Measurements from ENCODE around the gene SLC9A3.

The SLC9A3 gene

DNA sequence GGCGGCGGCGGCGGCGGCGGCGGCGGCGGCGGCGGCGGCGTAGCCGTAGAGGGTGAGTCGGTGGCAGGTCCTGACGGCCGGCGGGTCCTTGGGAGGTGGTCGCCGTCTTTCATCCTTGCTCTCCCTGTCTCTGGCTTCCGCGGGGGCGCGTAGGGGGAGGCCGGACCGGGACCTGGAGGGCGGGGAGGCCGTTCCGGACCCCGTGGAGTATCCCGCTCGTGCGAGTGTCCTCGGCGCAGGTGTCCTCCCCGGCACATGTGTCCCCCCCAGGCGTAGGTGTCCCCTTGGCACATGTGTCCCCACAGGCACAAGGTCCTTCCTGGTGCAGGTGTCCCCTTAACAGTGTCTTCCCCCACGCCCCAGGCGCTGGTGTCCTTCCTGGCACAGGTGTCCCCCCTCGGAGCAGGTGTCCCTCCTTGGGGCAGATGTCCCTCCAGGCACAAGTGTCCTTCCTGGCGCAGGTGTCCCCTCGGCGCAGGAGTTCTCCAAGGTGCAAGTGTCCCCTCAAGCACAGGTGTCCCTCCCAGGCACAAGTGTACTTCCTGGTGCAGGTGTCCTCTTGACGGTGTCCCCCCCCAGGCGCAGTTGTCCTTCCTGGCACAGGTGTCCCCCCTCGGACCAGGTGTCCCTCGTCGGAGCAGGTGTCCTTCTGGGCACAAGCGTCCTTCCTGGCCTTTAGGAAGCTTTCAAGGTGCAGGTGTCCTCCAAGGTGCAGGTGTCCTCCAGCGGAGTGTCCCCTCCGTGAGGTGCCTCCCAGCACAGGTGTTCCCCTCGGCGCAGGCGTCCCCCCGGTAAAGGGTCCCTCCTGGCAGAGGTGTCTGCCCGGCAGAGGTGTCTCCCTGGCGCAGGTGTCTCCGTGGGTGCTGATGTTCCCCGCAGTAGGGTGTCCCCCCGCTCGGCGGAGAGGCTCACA is 80.8 kb downstream of the SLC9A3 start:
- TF ChIP-seq ZFX (IDR thresholded peaks at IDR 0.05; ENCODE audit: borderline replicate concordance), result no peak
- TF ChIP-seq, protein P1, sequence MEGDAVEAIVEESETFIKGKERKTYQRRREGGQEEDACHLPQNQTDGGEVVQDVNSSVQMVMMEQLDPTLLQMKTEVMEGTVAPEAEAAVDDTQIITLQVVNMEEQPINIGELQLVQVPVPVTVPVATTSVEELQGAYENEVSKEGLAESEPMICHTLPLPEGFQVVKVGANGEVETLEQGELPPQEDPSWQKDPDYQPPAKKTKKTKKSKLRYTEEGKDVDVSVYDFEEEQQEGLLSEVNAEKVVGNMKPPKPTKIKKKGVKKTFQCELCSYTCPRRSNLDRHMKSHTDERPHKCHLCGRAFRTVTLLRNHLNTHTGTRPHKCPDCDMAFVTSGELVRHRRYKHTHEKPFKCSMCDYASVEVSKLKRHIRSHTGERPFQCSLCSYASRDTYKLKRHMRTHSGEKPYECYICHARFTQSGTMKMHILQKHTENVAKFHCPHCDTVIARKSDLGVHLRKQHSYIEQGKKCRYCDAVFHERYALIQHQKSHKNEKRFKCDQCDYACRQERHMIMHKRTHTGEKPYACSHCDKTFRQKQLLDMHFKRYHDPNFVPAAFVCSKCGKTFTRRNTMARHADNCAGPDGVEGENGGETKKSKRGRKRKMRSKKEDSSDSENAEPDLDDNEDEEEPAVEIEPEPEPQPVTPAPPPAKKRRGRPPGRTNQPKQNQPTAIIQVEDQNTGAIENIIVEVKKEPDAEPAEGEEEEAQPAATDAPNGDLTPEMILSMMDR (IDR thresholded peaks at IDR 0.05), result no peak

GRCh38 chr5:442335-443238 is 81.7 kb downstream of the SLC9A3 start, which contains the start of gene EXOC3:
EXOC3 (plus strand) TSS chr5:443176; CDS start chr5:446206, 3,030 bp downstream.
- TF ChIP-seq ZFX (IDR thresholded peaks at IDR 0.05; ENCODE audit: borderline replicate concordance), result no peak
- TF ChIP-seq, protein P1 (IDR thresholded peaks at IDR 0.05), result no peak
- H3K27ac ChIP-seq, result peak within 1 kb of the TSS; percentile 60

More for the DNA sequence above, 80.8 kb downstream of the SLC9A3 start:
- peak overlapping the region; percentile 60; the same call in 1 of the 2 replicates for H3K27ac ChIP-seq

GRCh38 chr5:441996-442334 is 82.3 kb downstream of the SLC9A3 start:
- H3K27ac ChIP-seq, result no peak overlapping the region
- no peak for TF ChIP-seq ZFX (IDR thresholded peaks at IDR 0.05; ENCODE audit: borderline replicate concordance)
- TF ChIP-seq, protein P1 (IDR thresholded peaks at IDR 0.05), result no peak

DNA sequence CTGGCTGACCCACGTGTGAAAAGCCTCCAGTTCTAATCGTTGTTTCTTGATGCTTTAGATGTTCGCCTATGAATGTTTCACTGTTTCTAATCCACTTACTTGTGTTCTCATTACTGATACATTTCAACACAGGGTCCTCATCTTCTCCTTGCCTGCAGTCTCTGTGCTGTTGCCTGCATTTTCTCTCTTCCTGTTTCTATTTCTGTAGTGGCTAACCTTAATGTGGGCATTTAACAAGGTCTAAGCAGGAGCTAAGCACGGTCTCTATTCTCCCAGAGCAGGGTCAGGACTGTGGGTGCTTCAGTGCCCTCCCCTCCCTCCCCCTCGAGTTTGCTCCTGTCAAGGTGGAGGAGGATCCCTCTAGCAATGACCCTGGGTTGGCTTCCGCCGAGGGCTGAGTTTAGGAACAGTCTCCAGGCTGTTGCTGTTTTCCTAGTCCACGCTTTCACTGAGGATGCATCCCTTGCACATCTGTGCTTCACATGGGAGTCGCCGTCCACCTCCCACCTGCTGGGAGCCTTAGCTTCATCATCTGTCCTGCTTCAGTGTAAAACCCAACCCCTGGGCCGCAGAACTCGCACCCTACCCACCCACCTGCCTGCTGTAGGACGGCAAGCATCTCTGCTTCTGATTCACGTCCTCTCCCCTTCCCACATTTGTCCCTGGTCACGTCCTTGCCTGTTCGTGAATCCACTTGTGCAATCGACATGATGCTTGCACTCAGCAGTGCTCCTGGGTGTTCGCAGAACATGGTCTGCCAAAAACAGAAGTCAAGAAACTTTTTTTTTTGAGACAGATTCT is 83.6 kb downstream of the SLC9A3 start:
- H3K27ac ChIP-seq, result no peak overlapping the region
- TF ChIP-seq ZFX (IDR thresholded peaks at IDR 0.05; ENCODE audit: borderline replicate concordance), result no peak
- TF ChIP-seq, protein P1 (IDR thresholded peaks at IDR 0.05), result no peak

DNA sequence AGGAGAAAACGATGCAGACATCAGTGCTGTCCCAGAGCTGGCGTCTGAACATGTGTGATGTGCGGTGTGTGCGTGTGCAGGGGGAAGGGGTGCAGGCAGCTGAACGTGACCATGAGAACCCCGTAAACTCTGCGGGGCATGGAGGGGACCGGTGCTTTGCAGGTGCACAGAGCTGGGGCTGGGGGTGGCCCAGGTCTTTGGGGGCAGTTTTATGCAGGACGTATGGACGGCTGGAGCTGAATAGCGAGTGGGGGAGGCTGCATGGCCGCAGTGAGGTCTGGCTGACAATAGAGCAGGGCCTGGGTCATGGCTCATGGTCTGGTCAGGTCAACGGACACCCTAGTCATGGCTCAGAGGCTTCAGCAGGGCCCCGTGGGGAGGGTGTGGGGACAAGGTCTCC is 84.6 kb downstream of the SLC9A3 start:
- no peak overlapping the region for H3K27ac ChIP-seq
- TF ChIP-seq ZFX (IDR thresholded peaks at IDR 0.05; ENCODE audit: borderline replicate concordance), result no peak
- TF ChIP-seq, protein P1 (IDR thresholded peaks at IDR 0.05), result no peak

DNA sequence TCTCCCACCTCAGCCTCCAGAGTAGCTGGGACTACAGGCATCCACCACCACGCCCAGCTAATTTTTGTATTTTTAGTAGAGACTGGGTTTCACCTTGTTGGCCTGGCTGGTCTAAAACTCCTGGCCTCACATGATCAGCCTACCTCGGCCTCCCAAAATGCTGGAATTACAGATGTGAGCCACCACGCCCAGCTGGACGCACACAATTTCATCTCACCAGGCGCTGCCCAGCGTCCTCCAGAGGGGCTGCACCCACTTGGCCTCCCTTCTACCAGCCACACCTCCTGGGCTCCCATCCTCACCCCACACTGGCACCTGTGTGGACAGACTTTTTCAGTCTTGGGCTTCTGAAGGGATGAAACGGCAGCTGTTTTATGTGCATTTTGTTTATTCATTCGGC is 85.1 kb downstream of the SLC9A3 start:
- TF ChIP-seq, protein P1 (IDR thresholded peaks at IDR 0.05), result no peak
- no peak for TF ChIP-seq ZFX (IDR thresholded peaks at IDR 0.05; ENCODE audit: borderline replicate concordance)
- no peak overlapping the region for H3K27ac ChIP-seq

Data from 22Rv1 (cell line).